Mucosa of descending colon (tissue), 3 donors: ENCODE data around the gene STYXL1. TPM values are rescaled to one million over a fixed set of nuclear protein-coding genes. Genes with fewer than 3 reads are reported as not detected.

Experiments
- ATAC-seq: fragments of 200-7000 bp; cut with Tn5 transposase; one replicate; pipeline ENCODE4 v1.9.1; 2020; ENCODE audit warnings: mild to moderate bottlenecking, moderate library complexity
- DNase-seq, 3 donors: peaks; one replicate each; pipeline ENCODE4 v3.0.0-alpha.2; 2020
- H3K36me3 ChIP-seq: fragments of 200-600 bp; one replicate; pipeline ENCODE4 v1.8.0; 2021; ENCODE audit warnings: low read depth, mild to moderate bottlenecking
- H3K4me1 ChIP-seq: fragments of 200-600 bp; one replicate; pipeline ENCODE4 v1.8.0; 2021; ENCODE audit warnings: low read depth, mild to moderate bottlenecking
- H3K4me3 ChIP-seq: fragments of 200-600 bp; one replicate; pipeline ENCODE4 v1.8.0; 2021; ENCODE audit warnings: mild to moderate bottlenecking
- H3K9me3 ChIP-seq: fragments of 200-600 bp; one replicate; pipeline ENCODE4 v1.8.0; 2021; ENCODE audit warnings: mild to moderate bottlenecking
- intact Hi-C, 2 donors: fragments of 100-400 bp; cut with DNase I in 1 of 2; cut with micrococcal nuclease in 1 of 2; formaldehyde crosslinking; loops; one replicate each; pipeline versions ENCODE4 v1.11.0 to v1.11.1; 2022; cut with DNase I, micrococcal nuclease
- total RNA-seq, 3 donors: library from RNA; stranded (reverse); fragmentation: NEBNext Ultra II Directional in 2 of 3; extraction: Animal tissue kit (Norgen Biotek cat#: 25700) in 2 of 3; gene quantifications; one replicate each; pipeline versions ENCODE4 v1.2.1 to v1.2.4, GENCODE V29; 2021 to 2023
- TF ChIP-seq, protein P1 (sequence below): fragments of 200-600 bp; IDR thresholded peaks from one replicate; pipeline ENCODE4 v1.8.0; 2022; ENCODE audit warnings: antibody characterized with exemption, mild to moderate bottlenecking
- donor health status: DM: no; HTN: no; CAD: no; lungs with moderate emphysema.
- donor health status: DM: no; HTN: no; CAD: no.
- donor health status: DM: no; HTN: yes; CAD: no.

The STYXL1 gene
- total RNA-seq, 3 donors from 2014 or later = 31.1 to 36.0 (median 33.7) TPM

DNA sequence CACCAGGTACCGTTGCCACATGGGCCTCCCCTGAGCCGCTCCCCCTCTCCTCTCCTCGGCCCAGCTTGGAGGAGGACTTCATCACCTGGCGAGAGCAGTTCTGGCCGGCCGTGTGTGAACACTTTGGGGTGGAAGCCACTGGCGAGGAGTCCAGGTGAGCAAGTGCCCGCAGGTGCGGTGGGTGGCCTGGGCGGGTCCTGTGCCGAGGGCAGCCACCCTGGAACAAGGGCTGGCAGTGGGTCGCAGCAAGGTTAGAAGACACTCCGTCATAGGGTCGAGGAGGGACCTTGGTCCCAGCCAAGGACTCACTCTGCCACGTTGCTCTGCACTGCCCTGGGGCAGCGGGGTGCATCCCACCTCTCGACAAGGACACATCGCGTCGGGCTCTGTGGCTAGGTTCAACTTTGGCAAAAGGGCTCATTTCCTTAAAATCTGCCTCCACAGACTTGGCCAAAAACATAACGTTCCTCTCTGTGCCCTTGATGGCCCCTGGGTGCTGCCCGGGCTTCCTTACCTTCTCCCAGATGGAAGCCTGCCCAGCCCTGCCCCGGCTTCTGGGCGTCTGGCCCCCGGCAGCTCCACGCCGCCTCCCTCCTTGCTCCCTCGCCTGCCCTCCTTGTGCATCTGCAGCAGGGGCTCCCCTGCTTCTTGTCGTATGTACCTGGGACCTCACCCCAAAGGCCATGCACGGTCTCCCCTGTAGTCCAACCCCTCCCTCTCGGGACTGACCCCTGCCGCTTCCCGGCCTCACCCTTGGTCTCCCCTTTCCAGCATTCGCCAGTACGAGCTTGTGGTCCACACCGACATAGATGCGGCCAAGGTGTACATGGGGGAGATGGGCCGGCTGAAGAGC lies 66.1 kb downstream of the STYXL1 start:
- intact Hi-C loops = no loop called here
- DNase-seq = peak in 1 of 3 donors; percentile 58
- Histone ChIP-seq H3K4me1 (peaks cover 18% of the 10 kb centered on the region), H3K36me3 (peaks cover 5% of the 10 kb centered on the region), H3K9me3 (no peaks in the 10 kb centered on the region), H3K4me3 (no peak overlapping the region)
- no peak for ATAC-seq
- TF ChIP-seq, protein P1, sequence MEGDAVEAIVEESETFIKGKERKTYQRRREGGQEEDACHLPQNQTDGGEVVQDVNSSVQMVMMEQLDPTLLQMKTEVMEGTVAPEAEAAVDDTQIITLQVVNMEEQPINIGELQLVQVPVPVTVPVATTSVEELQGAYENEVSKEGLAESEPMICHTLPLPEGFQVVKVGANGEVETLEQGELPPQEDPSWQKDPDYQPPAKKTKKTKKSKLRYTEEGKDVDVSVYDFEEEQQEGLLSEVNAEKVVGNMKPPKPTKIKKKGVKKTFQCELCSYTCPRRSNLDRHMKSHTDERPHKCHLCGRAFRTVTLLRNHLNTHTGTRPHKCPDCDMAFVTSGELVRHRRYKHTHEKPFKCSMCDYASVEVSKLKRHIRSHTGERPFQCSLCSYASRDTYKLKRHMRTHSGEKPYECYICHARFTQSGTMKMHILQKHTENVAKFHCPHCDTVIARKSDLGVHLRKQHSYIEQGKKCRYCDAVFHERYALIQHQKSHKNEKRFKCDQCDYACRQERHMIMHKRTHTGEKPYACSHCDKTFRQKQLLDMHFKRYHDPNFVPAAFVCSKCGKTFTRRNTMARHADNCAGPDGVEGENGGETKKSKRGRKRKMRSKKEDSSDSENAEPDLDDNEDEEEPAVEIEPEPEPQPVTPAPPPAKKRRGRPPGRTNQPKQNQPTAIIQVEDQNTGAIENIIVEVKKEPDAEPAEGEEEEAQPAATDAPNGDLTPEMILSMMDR = no peak

DNA sequence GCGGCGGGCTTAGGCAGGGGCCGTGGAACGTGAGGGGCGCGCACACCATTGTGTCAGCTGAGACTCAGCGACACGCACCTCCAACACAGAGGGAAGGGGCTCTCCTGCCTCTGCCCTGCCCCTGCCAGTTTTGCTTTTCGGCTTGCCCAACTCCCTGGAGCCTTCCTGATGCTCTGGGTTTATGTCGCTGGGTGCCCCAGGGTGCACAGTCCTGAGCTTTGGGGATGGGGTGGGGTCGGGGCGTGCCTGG lies 66.7 kb downstream of the STYXL1 start:
- no peak for DNase-seq
- Histone ChIP-seq H3K4me3 (no peak overlapping the region), H3K9me3 (no peaks in the 10 kb centered on the region), H3K4me1 (peaks cover 18% of the 10 kb centered on the region), H3K36me3 (peaks cover 5% of the 10 kb centered on the region)
- no peak for ATAC-seq
- TF ChIP-seq, protein P1 = no peak
- intact Hi-C loops = no loop called here

DNA sequence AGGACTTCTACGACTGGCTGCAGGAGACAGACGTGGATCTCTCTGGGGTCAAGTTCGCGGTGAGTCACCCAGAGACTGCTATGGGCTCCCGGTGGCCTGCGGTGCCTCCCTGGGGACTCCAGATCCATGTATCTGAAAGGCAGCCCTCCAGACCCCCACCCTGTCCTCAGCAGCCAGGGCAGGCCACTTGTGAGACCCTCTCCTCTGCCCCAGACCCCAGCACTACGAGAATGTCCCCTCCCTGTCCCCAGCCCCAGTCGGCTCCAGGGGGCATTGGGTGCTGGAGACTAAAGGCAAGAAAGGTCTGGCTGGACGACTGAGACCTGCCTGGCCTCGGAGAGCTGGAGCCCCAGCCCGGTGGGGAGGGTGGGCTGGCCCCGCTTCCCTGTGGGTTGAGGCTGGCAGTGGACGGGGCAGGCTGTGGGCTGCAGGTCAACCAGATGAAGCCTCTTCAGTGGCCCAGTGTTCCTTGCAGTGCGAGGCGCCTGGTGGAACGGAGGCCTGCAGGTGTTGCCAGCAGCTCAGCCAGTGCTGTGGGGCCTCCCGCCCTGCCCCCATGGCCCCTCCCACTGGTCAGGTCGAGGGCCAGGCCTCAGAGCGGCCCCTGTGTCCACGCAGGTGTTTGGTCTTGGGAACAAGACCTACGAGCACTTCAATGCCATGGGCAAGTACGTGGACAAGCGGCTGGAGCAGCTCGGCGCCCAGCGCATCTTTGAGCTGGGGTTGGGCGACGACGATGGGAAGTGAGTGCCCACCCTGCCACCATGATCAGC lies 67.2 kb downstream of the STYXL1 start:
- TF ChIP-seq, protein P1 = no peak
- ATAC-seq = peak; percentile 2
- peaks cover 5% of the 10 kb centered on the region for H3K36me3 ChIP-seq
- peak in 1 of 3 donors; percentile 54 for DNase-seq
- intact Hi-C loops = no loop called here
- H3K4me3 ChIP-seq = no peak overlapping the region
- H3K4me1 ChIP-seq = peaks cover 18% of the 10 kb centered on the region
- H3K9me3 ChIP-seq = no peaks in the 10 kb centered on the region

DNA sequence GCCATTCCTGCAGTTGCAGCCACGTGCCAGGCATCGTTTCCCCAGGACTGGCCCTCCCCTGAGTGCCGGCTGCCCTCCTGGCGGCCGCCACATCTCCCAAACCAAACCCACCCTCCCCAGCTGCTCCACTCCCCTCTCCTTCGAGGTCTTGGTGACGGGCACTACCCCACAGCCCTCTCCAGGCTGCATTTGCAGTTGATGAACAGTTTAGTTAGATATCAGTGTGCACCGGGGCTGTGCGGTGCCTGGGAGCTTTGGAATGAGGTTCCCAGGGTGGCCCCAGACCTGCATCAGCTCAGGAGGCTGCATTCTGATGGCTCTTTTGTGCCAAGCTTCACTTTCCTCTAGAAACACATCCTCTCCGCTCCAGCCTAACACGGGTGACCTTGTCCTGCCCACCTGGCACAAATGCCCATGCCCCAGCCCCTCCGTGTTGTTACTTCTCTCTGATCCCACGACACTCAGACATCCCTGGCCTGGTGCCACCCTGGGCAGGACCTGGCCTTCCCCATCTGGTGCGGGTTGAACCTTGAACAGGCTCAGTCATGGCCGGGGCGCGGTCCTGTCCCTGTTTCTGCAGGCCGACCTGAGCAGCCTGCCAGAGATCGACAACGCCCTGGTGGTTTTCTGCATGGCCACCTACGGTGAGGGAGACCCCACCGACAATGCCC lies 67.9 kb downstream of the STYXL1 start:
- Histone ChIP-seq H3K4me1 (peaks cover 18% of the 10 kb centered on the region), H3K9me3 (no peaks in the 10 kb centered on the region), H3K4me3 (no peak overlapping the region), H3K36me3 (peaks cover 5% of the 10 kb centered on the region)
- TF ChIP-seq, protein P1 = no peak
- ATAC-seq (peak; percentile 96), DNase-seq (peak; percentile 94 to 96 (median 95))
- intact Hi-C loops = no loop called here

DNA sequence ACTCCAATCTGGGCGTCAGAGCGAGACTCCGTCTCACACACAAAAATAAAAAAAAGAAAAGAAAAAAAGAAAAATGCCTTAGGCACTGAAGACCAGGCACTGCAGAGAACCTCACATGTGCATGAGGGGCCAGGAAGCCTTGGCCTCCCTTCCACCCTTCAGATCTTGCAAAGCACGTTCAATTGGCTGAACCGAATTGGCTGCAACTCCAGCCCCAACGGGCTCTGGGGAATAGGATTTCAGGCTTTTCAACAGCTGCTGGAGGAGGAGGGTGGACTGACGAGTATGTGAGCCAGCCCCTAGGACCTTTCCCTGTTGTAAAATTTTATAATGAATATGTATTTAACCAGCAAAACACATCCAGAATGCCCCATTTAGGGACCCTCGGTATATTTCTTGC lies 70.1 kb downstream of the STYXL1 start:
- Histone ChIP-seq H3K4me1 (peaks cover 18% of the 10 kb centered on the region), H3K36me3 (peaks cover 4% of the 10 kb centered on the region), H3K4me3 (no peak overlapping the region), H3K9me3 (no peaks in the 10 kb centered on the region)
- DNase-seq (no peak), ATAC-seq (no peak)
- TF ChIP-seq, protein P1 = no peak
- intact Hi-C loops = no loop called here
